Stomach (tissue), 9 donors: ENCODE measurements around the gene SIK3. TPM values are rescaled to one million over a fixed set of nuclear protein-coding genes. Genes with fewer than 3 reads are reported as not detected.

ENCODE experiments used
- DNase-seq, 2 donors: peaks; one replicate each; pipeline versions ENCODE4 v3.0.0 to v3.0.0-alpha.2; 2013 to 2019
- H3K27ac ChIP-seq, 5 donors: fragments of 200-600 bp in 4 of 5; sonication (generic) in 4 of 5; one replicate each; pipeline ENCODE4 v1.5.1; 2013 to 2019; ENCODE audit warnings: mild to moderate bottlenecking in 1 of 5, moderate library complexity in 1 of 5
- H3K27me3 ChIP-seq, 3 donors: fragments of 200-600 bp; sonication (generic); one replicate each; pipeline ENCODE4 v1.5.1; 2017 to 2019; ENCODE audit warnings: mixed run types in 1 of 3
- H3K36me3 ChIP-seq, 4 donors: fragments of 200-600 bp; sonication (generic); 1 replicate in 3 of 4; 2 replicates in 1 of 4; pipeline ENCODE4 v1.5.1; 2016 to 2019
- H3K4me1 ChIP-seq, 4 donors: fragments of 200-600 bp; sonication (generic); one replicate each; pipeline ENCODE4 v1.5.1; 2016 to 2019
- H3K4me3 ChIP-seq, 4 donors: fragments of 200-600 bp; sonication (generic) in 3 of 4; one replicate each; pipeline ENCODE4 v1.5.1; 2016 to 2019; ENCODE audit warnings: mild to moderate bottlenecking in 1 of 4
- H3K9me3 ChIP-seq, 4 donors: fragments of 200-600 bp; sonication (generic); one replicate each; pipeline ENCODE4 v1.5.1; 2016 to 2019
- EP300 ChIP-seq: sonication (generic); formaldehyde crosslinking; IDR thresholded peaks from one replicate; pipeline ENCODE4 v1.6.1; 2017; ENCODE audit warnings: antibody characterized with exemption
- POLR2A ChIP-seq, 4 donors: fragments of 450-650 bp; IDR thresholded peaks; one replicate each; pipeline ENCODE4 v1.6.1; 2016; ENCODE audit warnings: antibody characterized with exemption in 4 of 4, control low read depth in 2 of 4, mild to moderate bottlenecking in 1 of 4, moderate library complexity in 1 of 4
- POLR2AphosphoS5 ChIP-seq, 3 donors: sonication (generic); formaldehyde crosslinking; IDR thresholded peaks; one replicate each; pipeline ENCODE4 v1.6.1; 2016; ENCODE audit warnings: antibody characterized with exemption in 3 of 3
- WGBS, 5 donors: extraction: QIAGEN DNeasy Blood & Tissue Kit in 3 of 5; methylation state at CpG; one replicate each; pipeline versions ENCODE4 v1.1.5 to v1.1.7; 2013 to 2018; 5-methylcytosine and 5-hydroxymethylcytosine counted together
- intact Hi-C: fragments of 100-400 bp; cut with DNase I; formaldehyde crosslinking; loops from one replicate; pipeline ENCODE4 v1.15.1; 2023; ENCODE audit warnings: low total_unique reads
- polyA plus RNA-seq, 3 donors: library from polyadenylated mRNA; stranded (reverse); fragments of 200-250 nt; gene quantifications; one replicate each; pipeline ENCODE4 v1.2.3, GENCODE V29; 2013
- total RNA-seq, 5 donors: library from RNA; depleted of rRNA; stranded (reverse); fragments of >200 nt; gene quantifications; one replicate each; pipeline versions ENCODE4 v1.1.0 to v1.2.3, GENCODE V29; 2014 to 2016
- TF ChIP-seq, protein P1 (sequence below), 7 experiments: fragments of 450-650 bp in 4 of 7; fragments of 200-600 bp in 3 of 7; sonication (generic) in 3 of 7; IDR thresholded peaks; one replicate each; pipeline ENCODE4 v1.5.1; 2016 to 2019; ENCODE audit warnings: antibody characterized with exemption in 7 of 7, control low read depth in 2 of 7, mild to moderate bottlenecking in 1 of 7
- donor health status: healthy with polysubstance abuse.
- donor health status: Bipolar disorder and iron deficiency.
- donor health status: healthy.

The SIK3 gene
- total and polyA plus RNA-seq, 8 donors, result 6.5 to 97.8 (median 23.7) TPM

- no peak for TF ChIP-seq POLR2AphosphoS5 (IDR thresholded peaks at IDR 0.05)
- TF ChIP-seq POLR2A (IDR thresholded peaks at IDR 0.05), result no peak
- TF ChIP-seq, protein P1, sequence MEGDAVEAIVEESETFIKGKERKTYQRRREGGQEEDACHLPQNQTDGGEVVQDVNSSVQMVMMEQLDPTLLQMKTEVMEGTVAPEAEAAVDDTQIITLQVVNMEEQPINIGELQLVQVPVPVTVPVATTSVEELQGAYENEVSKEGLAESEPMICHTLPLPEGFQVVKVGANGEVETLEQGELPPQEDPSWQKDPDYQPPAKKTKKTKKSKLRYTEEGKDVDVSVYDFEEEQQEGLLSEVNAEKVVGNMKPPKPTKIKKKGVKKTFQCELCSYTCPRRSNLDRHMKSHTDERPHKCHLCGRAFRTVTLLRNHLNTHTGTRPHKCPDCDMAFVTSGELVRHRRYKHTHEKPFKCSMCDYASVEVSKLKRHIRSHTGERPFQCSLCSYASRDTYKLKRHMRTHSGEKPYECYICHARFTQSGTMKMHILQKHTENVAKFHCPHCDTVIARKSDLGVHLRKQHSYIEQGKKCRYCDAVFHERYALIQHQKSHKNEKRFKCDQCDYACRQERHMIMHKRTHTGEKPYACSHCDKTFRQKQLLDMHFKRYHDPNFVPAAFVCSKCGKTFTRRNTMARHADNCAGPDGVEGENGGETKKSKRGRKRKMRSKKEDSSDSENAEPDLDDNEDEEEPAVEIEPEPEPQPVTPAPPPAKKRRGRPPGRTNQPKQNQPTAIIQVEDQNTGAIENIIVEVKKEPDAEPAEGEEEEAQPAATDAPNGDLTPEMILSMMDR (IDR thresholded peaks at IDR 0.05), result no peak
- TF ChIP-seq EP300, result no peak
- DNase-seq, result no peak
- Histone ChIP-seq H3K4me3 (no peak overlapping the region), H3K36me3 (peaks cover 0 to 12% (median 0%) of the 10 kb centered on the region in 4 donors), H3K9me3 (no peaks in the 10 kb centered on the region), H3K4me1 (peaks cover 13 to 39% (median 31%) of the 10 kb centered on the region in 4 donors), H3K27me3 (no peaks in the 10 kb centered on the region), H3K27ac (no peak overlapping the region)
- WGBS, 5 donors, result 95 to 97% (median 96%) methylated on average over 3 of the region's 3 CpGs
- intact Hi-C loops, result no loop called here
Measured at GRCh38 chr11:116933961-116934360, 164.3 kb downstream of the SIK3 start.

- peak overlapping the region in 4 of 5 donors; percentile 47 to 72 (median 58) for H3K27ac ChIP-seq
- no peaks in the 10 kb centered on the region for H3K9me3 ChIP-seq
- no peak for DNase-seq
- TF ChIP-seq POLR2AphosphoS5 (IDR thresholded peaks at IDR 0.05) (no peak), EP300 (no peak), POLR2A (IDR thresholded peaks at IDR 0.05) (no peak)
- H3K4me3 ChIP-seq, result no peak overlapping the region
- peaks cover 13 to 54% (median 41%) of the 10 kb centered on the region in 4 donors for H3K4me1 ChIP-seq
- 82 to 89% (median 85%) methylated on average over 7 of the region's 7 CpGs for WGBS, 5 donors
- no peaks in the 10 kb centered on the region for H3K27me3 ChIP-seq
- peaks cover 0 to 11% (median 0%) of the 10 kb centered on the region in 4 donors for H3K36me3 ChIP-seq
- intact Hi-C loops, result no loop called here
Measured at GRCh38 chr11:116932181-116932580, 166.0 kb downstream of the SIK3 start.

DNA sequence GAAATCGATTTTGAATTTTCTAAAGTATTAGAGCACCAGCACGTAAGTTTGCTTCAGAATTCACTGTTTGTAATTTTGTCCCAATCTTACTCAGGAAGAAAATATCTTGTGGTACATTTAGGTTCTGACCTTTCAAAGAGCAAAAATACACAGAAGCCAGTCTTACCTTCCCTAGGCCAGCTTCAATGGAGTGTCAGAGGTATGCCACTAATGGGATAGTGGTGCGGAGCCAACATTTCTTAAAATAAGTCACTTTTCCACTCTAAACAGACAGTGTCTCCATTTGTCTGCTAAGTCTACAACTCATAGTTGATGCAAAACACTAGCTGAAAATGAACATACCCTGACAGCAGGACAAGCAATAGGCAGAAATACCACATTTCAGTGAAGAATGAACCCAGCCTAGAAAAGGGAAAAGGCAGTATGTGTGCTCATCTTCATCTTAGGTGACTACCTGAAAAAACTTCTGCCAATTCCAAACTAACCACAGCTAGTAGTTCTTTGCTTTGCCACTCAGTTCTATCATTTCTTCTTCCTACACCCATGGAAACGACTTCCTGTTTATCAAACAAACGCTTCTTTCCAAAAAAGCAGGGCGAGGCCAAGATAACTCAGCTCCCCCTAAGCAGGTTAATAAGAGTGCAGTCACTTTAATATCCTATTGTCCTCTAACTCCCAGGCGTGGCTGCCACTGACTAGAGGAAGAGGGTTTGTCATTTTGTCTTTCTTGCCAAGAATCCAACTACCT is 166.8 kb downstream of the SIK3 start:
- H3K27ac ChIP-seq, result peak overlapping the region in 4 of 5 donors; percentile 47 to 72 (median 58)
- 53 to 58% (median 56%) methylated on average over 7 of the region's 7 CpGs for WGBS, 5 donors

DNA sequence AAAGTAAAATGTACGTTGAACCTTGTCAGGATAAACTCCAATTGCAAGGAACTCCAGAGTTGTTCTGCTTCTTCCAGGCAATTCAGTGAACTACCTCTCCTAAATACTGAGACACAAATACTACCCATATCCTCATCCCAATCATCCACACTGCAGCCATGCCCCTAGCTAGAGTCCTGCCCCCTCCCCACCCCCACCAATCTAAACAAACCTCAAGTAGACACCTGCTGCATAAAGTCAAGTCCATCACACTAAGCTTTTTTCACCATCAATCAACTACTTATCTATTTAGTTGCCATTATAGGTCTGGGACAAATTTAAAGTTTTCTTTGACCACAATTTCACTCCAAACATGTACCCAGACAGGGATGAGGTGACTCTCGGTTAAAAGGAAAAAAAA is 167.6 kb downstream of the SIK3 start:
- Histone ChIP-seq H3K27me3 (no peaks in the 10 kb centered on the region), H3K27ac (peak overlapping the region in 4 of 5 donors; percentile 47 to 72 (median 58)), H3K36me3 (peaks cover 7 to 13% (median 12%) of the 10 kb centered on the region in 4 donors), H3K4me3 (peak overlapping the region; percentile 14 to 31 (median 17)), H3K9me3 (no peaks in the 10 kb centered on the region), H3K4me1 (peaks cover 13 to 54% (median 41%) of the 10 kb centered on the region in 4 donors)
- TF ChIP-seq, protein P1 (IDR thresholded peaks at IDR 0.05), result no peak
- TF ChIP-seq POLR2A (IDR thresholded peaks at IDR 0.05) (no peak), POLR2AphosphoS5 (IDR thresholded peaks at IDR 0.05) (no peak), EP300 (no peak)
- 42 to 50% (median 48%) methylated on average over 2 of the region's 2 CpGs for WGBS, 5 donors
- DNase-seq, result peak in 1 of 2 donors; percentile 25
- intact Hi-C loops, result no loop called here

More for the DNA sequence above, 166.8 kb downstream of the SIK3 start:
- Histone ChIP-seq H3K9me3 (no peaks in the 10 kb centered on the region), H3K36me3 (peaks cover 4 to 8% (median 6%) of the 10 kb centered on the region in 4 donors), H3K27me3 (no peaks in the 10 kb centered on the region), H3K4me3 (no peak overlapping the region), H3K4me1 (peaks cover 13 to 54% (median 41%) of the 10 kb centered on the region in 4 donors)
- intact Hi-C loops, result no loop called here
- peak in 1 of 2 donors; percentile 67 for DNase-seq
- no peak for TF ChIP-seq EP300
- TF ChIP-seq, protein P1 (IDR thresholded peaks at IDR 0.05), result no peak
- no peak for TF ChIP-seq POLR2A (IDR thresholded peaks at IDR 0.05)
- no peak for TF ChIP-seq POLR2AphosphoS5 (IDR thresholded peaks at IDR 0.05)
